ENCODE measurements around the gene ZBTB42. TPM values are rescaled to one million over a fixed set of nuclear protein-coding genes. Genes with fewer than 3 reads are reported as not detected.

ZBTB42 gene
- total RNA-seq, 1 experiment from 2014 or later, result 4.2 TPM

DNA sequence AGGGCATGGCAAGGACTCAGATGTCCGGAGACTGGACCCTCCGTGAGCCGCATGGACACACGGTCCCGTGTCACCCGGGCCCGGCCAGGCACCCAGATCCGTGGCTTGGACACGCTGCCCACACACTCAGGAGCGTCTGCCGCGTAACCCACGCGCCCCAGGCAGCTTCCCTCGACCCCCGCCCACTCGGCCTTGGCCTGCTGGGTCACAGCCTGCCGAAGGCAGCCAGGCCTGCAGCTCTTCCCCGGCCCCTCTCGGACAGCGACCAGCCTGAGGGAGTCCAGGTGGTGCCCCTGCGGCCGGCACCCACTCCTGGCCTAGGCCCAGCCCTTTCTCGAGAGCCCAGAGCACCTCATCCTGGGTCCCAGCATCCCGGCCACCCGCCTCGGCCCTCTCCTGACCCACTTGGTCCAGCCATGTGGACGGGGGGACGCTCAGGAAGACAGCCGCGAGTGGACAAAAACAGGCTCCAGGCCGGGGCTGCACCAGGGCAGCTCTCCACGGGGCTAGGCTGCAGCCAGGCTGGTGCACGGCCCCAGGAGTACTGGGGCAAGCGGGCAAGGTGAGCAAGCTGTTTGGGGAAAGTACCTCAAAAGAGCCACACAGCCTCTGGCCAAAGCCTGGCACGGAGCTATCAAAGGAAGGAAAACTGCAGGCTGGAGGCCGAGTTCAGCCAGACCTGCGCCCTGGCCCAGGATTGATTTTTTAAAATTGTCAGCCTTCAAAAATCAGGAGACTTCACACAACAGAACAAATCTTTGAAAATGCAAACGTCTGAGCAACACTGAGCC, 11.8 kb upstream of the ZBTB42 start:
- no peaks in the 10 kb centered on the region for H3K9me2 ChIP-seq (ENCODE audit: insufficient read depth)
- H3K79me2 ChIP-seq (ENCODE audit: low read depth), result peaks cover 35% of the 10 kb centered on the region
- intact Hi-C loops (cut with micrococcal nuclease; ENCODE audit: unreplicated experiment), result no loop called here
- no peaks in the 10 kb centered on the region for H3K9me3 ChIP-seq (ENCODE audit: insufficient read depth, low read depth)
- ChIA-PET POLR2A (ENCODE audit: unreplicated experiment) (no interaction called here), CTCF (no interaction called here)
- H4K20me1 ChIP-seq (ENCODE audit: insufficient read depth), result peaks cover 40% of the 10 kb centered on the region
- H3K27me3 ChIP-seq (ENCODE audit: insufficient read depth, low read depth), result no peaks in the 10 kb centered on the region
- no peaks in the 10 kb centered on the region for H3F3A ChIP-seq (ENCODE audit: insufficient read depth, low read depth)
- H2AFZ ChIP-seq, result no peak overlapping the region
- H3K36me3 ChIP-seq (ENCODE audit: low read depth), result no peaks in the 10 kb centered on the region
- no peak overlapping the region for H3K4me3 ChIP-seq
- no peak for DNase-seq
- H3K27ac ChIP-seq, result no peak overlapping the region
- no peak for TF ChIP-seq EZH2 (IDR thresholded peaks at IDR 0.05; ENCODE audit: low read depth)
- TF ChIP-seq, protein P1, sequence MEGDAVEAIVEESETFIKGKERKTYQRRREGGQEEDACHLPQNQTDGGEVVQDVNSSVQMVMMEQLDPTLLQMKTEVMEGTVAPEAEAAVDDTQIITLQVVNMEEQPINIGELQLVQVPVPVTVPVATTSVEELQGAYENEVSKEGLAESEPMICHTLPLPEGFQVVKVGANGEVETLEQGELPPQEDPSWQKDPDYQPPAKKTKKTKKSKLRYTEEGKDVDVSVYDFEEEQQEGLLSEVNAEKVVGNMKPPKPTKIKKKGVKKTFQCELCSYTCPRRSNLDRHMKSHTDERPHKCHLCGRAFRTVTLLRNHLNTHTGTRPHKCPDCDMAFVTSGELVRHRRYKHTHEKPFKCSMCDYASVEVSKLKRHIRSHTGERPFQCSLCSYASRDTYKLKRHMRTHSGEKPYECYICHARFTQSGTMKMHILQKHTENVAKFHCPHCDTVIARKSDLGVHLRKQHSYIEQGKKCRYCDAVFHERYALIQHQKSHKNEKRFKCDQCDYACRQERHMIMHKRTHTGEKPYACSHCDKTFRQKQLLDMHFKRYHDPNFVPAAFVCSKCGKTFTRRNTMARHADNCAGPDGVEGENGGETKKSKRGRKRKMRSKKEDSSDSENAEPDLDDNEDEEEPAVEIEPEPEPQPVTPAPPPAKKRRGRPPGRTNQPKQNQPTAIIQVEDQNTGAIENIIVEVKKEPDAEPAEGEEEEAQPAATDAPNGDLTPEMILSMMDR (conservative IDR thresholded peaks at IDR 0.05), result no peak
- H3K4me2 ChIP-seq, result no peak overlapping the region
- BruUV-seq (replicated peaks), result no TSS peak
- peaks cover 10% of the 10 kb centered on the region for H3K4me1 ChIP-seq (replicated peaks; ENCODE audit: insufficient read depth)

DNA sequence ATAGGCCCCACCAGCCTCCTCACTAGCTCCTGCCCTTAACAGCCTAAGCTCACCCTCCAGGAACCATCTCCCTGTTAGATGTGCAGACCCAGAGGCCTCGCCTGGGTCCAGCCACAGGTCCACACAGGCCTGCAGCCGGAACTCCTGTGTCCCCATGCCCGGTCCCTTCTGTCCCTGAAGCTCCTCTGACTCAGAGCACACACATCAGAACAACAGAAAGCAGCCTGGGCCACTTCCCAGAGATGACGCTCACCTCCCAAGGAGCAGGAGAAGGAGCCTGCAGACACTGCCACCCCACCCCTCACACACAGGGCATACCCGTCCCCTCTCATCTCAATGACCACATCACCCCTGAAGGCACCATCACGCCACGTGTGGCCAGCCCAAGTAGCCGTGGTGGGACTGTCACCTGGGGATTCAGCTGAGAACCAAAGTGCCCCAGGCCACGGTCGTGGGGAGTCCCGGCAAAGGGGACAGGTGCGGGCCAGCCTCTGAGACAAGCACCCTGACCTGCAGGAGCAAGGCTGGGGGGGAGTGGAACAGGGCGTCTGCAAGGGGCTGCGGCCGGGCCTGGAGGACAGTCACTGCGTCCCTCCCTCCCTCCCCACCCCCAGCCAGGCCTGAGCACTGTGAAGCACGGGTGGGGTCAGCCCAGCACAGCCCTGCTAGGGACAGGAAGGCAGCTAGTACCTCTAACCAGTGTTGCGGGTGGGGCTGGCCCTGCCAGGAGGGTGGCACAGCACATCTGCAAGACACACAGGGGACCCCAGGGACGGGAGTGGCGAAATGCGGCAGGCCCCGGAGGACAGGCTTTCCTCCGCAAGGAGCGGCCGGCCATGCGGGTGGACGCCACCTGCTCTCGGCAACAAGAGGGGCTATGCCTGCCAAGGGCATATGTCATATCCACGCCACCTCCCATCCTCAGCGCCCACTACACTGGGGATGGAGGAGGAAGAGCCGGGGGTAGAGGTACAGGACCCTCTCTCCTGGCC, 10.9 kb upstream of the ZBTB42 start:
- H3K27me3 ChIP-seq (ENCODE audit: insufficient read depth, low read depth), result no peaks in the 10 kb centered on the region
- no peak for DNase-seq
- no peak overlapping the region for H2AFZ ChIP-seq
- H3F3A ChIP-seq (ENCODE audit: insufficient read depth, low read depth), result no peaks in the 10 kb centered on the region
- TF ChIP-seq, protein P1 (conservative IDR thresholded peaks at IDR 0.05), result no peak
- TF ChIP-seq EZH2 (IDR thresholded peaks at IDR 0.05; ENCODE audit: low read depth), result no peak
- H3K9me2 ChIP-seq (ENCODE audit: insufficient read depth), result no peaks in the 10 kb centered on the region
- peaks cover 45% of the 10 kb centered on the region for H4K20me1 ChIP-seq (ENCODE audit: insufficient read depth)
- POLR2A ChIA-PET (ENCODE audit: unreplicated experiment), result no interaction called here
- H3K9me3 ChIP-seq (ENCODE audit: insufficient read depth, low read depth), result no peaks in the 10 kb centered on the region
- no peak overlapping the region for H3K4me2 ChIP-seq
- H3K4me3 ChIP-seq, result no peak overlapping the region
- intact Hi-C loops (cut with micrococcal nuclease; ENCODE audit: unreplicated experiment), result no loop called here
- H3K27ac ChIP-seq, result no peak overlapping the region
- no peaks in the 10 kb centered on the region for H3K36me3 ChIP-seq (ENCODE audit: low read depth)
- no TSS peak for BruUV-seq (replicated peaks)
- CTCF ChIA-PET, result no interaction called here
- peaks cover 14% of the 10 kb centered on the region for H3K4me1 ChIP-seq (replicated peaks; ENCODE audit: insufficient read depth)
- H3K79me2 ChIP-seq (ENCODE audit: low read depth), result peaks cover 43% of the 10 kb centered on the region

DNA sequence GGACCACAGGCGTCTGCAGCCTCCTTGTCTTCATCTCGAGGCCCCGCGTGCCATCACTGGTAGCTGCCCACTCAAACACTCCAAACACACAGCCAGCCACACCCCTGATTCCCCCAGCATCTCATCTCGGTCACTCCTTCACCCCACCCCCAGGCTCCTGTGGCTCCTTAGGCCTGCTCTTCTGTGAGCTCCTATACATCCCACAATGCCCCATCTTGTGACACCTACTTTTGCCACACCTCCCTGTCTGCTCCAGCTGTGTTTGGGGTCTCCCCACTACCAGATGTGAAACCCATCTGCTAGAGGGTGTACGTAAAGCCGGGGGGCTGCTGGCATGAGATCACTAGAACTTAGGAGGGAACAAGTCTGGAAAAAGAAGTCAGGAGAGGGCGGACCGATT, 9.5 kb upstream of the ZBTB42 start:
- Histone ChIP-seq H3K36me3 (ENCODE audit: low read depth) (no peaks in the 10 kb centered on the region), H4K20me1 (ENCODE audit: insufficient read depth) (peaks cover 45% of the 10 kb centered on the region), H3K27me3 (ENCODE audit: insufficient read depth, low read depth) (no peaks in the 10 kb centered on the region), H3K79me2 (ENCODE audit: low read depth) (peaks cover 43% of the 10 kb centered on the region), H3K4me3 (no peak overlapping the region), H2AFZ (no peak overlapping the region), H3K9me3 (ENCODE audit: insufficient read depth, low read depth) (no peaks in the 10 kb centered on the region), H3K9me2 (ENCODE audit: insufficient read depth) (no peaks in the 10 kb centered on the region), H3K27ac (no peak overlapping the region), H3F3A (ENCODE audit: insufficient read depth, low read depth) (peaks cover 6% of the 10 kb centered on the region; the same call in 1 of the 2 replicates), H3K4me1 (replicated peaks; ENCODE audit: insufficient read depth) (peaks cover 18% of the 10 kb centered on the region), H3K4me2 (no peak overlapping the region)
- TF ChIP-seq, protein P1 (conservative IDR thresholded peaks at IDR 0.05), result no peak
- TF ChIP-seq EZH2 (IDR thresholded peaks at IDR 0.05; ENCODE audit: low read depth), result no peak
- DNase-seq, result no peak
- ChIA-PET CTCF (no interaction called here), POLR2A (ENCODE audit: unreplicated experiment) (interaction anchor here (0.7 kb wide), 1 partner anchor 180 kb away, joined by 4 read pairs; no protein-coding TSS in a partner anchor)
- intact Hi-C loops (cut with micrococcal nuclease; ENCODE audit: unreplicated experiment), result no loop called here
- no TSS peak for BruUV-seq (replicated peaks)

Measured in PC-9 (cell line).